Smooth muscle cell (in vitro differentiated cells): ENCODE measurements around the gene AUTS2. TPM values are rescaled to one million over a fixed set of nuclear protein-coding genes. Genes with fewer than 3 reads are reported as not detected.

Experiments used
- DNase-seq: peaks from one replicate; lab custom pipeline; 2025; ENCODE audit not compliant: unreplicated experiment; lab: John Stamatoyannopoulos, UW
- H2AFZ ChIP-seq: fragments of 200-600 bp; sonication (generic); 2 replicates; pipeline ENCODE4 v1.6.0; 2016; ENCODE audit warnings: antibody characterized with exemption, low read depth, mild to moderate bottlenecking
- H3F3A ChIP-seq: fragments of 200-600 bp; sonication (generic); 2 replicates; pipeline ENCODE4 v1.6.0; 2017; ENCODE audit warnings: antibody characterized with exemption, low read depth
- H3K27ac ChIP-seq: fragments of 200-600 bp; sonication (generic); 2 replicates; pipeline ENCODE4 v1.5.1; 2016; ENCODE audit warnings: low read depth, mild to moderate bottlenecking
- H3K27me3 ChIP-seq: fragments of 200-600 bp; sonication (generic); 2 replicates; pipeline ENCODE4 v1.6.1; 2016; ENCODE audit warnings: low read depth, mild to moderate bottlenecking
- H3K36me3 ChIP-seq: fragments of 200-600 bp; sonication (generic); 2 replicates; pipeline ENCODE4 v1.5.1; 2016; ENCODE audit warnings: low read depth
- H3K4me1 ChIP-seq: fragments of 200-600 bp; sonication (generic); 2 replicates; pipeline ENCODE4 v1.5.1; 2016; ENCODE audit warnings: low read depth
- H3K4me2 ChIP-seq: fragments of 200-600 bp; sonication (generic); 2 replicates; pipeline ENCODE4 v1.6.0; 2016; ENCODE audit warnings: mild to moderate bottlenecking
- H3K4me3 ChIP-seq: fragments of 200-600 bp; sonication (generic); 2 replicates; pipeline ENCODE4 v1.5.1; 2016; ENCODE audit warnings: mild to moderate bottlenecking
- H3K79me2 ChIP-seq: fragments of 200-600 bp; sonication (generic); 2 replicates; pipeline ENCODE4 v1.6.0; 2016; ENCODE audit warnings: low read depth, mild to moderate bottlenecking
- H3K9ac ChIP-seq: fragments of 200-600 bp; sonication (generic); 2 replicates; pipeline ENCODE4 v1.6.0; 2016; ENCODE audit warnings: low read depth
- H3K9me3 ChIP-seq: fragments of 200-600 bp; sonication (generic); replicated peaks from 2 replicates; pipeline ENCODE4 v1.5.1; 2016; ENCODE audit warnings: low read depth
- H4K20me1 ChIP-seq: fragments of 200-600 bp; sonication (generic); 2 replicates; pipeline ENCODE4 v1.6.0; 2016; ENCODE audit warnings: low read depth
- CTCF ChIP-seq: fragments of 200-600 bp; sonication (generic); IDR thresholded peaks from 2 replicates; pipeline ENCODE4 v1.5.1; 2017; ENCODE audit warnings: borderline replicate concordance, mild to moderate bottlenecking, antibody characterized with exemption; ENCODE audit not compliant: insufficient read depth, poor library complexity, severe bottlenecking
- WGBS: methylation state at CpG from one replicate; pipeline ENCODE4 v1.1.7; 2016; ENCODE audit warnings: low lambda C conversion rate; 5-methylcytosine and 5-hydroxymethylcytosine counted together
- polyA plus RNA-seq: library from polyadenylated mRNA; unstranded; fragments of >200 nt; fragmentation: Nextera tagmentation; extraction: Ambion mirVana; gene quantifications from 2 replicates; pipeline ENCODE4 v1.2.1, GENCODE V29; 2016
- total RNA-seq: library from RNA; depleted of rRNA; stranded (reverse); fragments of >200 nt; gene quantifications from 2 replicates; pipeline ENCODE4 v1.2.3, GENCODE V29; 2014

Gene AUTS2
- total and polyA plus RNA-seq, 2 experiments from 2014 or later: 6.5 to 8.6 TPM

- Histone ChIP-seq H3K4me2 (no peak overlapping the region), H3K36me3 (no peaks in the 10 kb centered on the region), H3K9me3 (no peaks in the 10 kb centered on the region), H3K4me3 (no peak overlapping the region), H3K4me1 (peaks cover 28% of the 10 kb centered on the region), H3K79me2 (no peaks in the 10 kb centered on the region), H2AFZ (no peak overlapping the region), H3F3A (no peaks in the 10 kb centered on the region), H3K9ac (no peak overlapping the region), H3K27ac (no peak overlapping the region), H3K27me3 (peaks cover 12% of the 10 kb centered on the region), H4K20me1 (no peaks in the 10 kb centered on the region)
- no peak for TF ChIP-seq CTCF
- WGBS: 72% methylated on average over 9 of the region's 9 CpGs
- DNase-seq: no peak
Observed at GRCh38 chr7:70631718-70632117, 1033.4 kb downstream of the AUTS2 start.

GRCh38 chr7:70632400-70632799, 1034.1 kb downstream of the AUTS2 start:
- Histone ChIP-seq H3K4me1 (peaks cover 29% of the 10 kb centered on the region), H3K9me3 (no peaks in the 10 kb centered on the region), H3K9ac (no peak overlapping the region), H3K36me3 (no peaks in the 10 kb centered on the region), H3K79me2 (no peaks in the 10 kb centered on the region), H3K4me3 (no peak overlapping the region), H4K20me1 (no peaks in the 10 kb centered on the region), H3K4me2 (no peak overlapping the region), H3K27ac (no peak overlapping the region), H2AFZ (no peak overlapping the region), H3K27me3 (peaks cover 6% of the 10 kb centered on the region), H3F3A (no peaks in the 10 kb centered on the region)
- WGBS: 85% methylated on average over 5 of the region's 5 CpGs
- TF ChIP-seq CTCF: no peak
- DNase-seq: no peak

GRCh38 chr7:70634071-70634470, 1035.8 kb downstream of the AUTS2 start:
- Histone ChIP-seq H3K27ac (no peak overlapping the region), H3K9ac (no peak overlapping the region), H4K20me1 (no peaks in the 10 kb centered on the region), H3F3A (no peaks in the 10 kb centered on the region), H3K27me3 (no peaks in the 10 kb centered on the region), H3K4me2 (no peak overlapping the region), H3K79me2 (no peaks in the 10 kb centered on the region), H3K9me3 (no peaks in the 10 kb centered on the region), H3K4me1 (peaks cover 34% of the 10 kb centered on the region), H3K4me3 (no peak overlapping the region), H2AFZ (no peak overlapping the region), H3K36me3 (no peaks in the 10 kb centered on the region)
- 98% methylated on average over 8 of the region's 8 CpGs for WGBS
- TF ChIP-seq CTCF: no peak
- DNase-seq: no peak

GRCh38 chr7:70634610-70635068, 1036.4 kb downstream of the AUTS2 start:
- Histone ChIP-seq H3K79me2 (no peaks in the 10 kb centered on the region), H3K9me3 (no peaks in the 10 kb centered on the region), H3K9ac (no peak overlapping the region), H3K4me3 (no peak overlapping the region), H3F3A (no peaks in the 10 kb centered on the region), H3K27ac (peak overlapping the region; percentile 60), H3K4me2 (no peak overlapping the region), H3K27me3 (no peaks in the 10 kb centered on the region), H3K36me3 (no peaks in the 10 kb centered on the region), H4K20me1 (no peaks in the 10 kb centered on the region), H2AFZ (no peak overlapping the region), H3K4me1 (peaks cover 34% of the 10 kb centered on the region)
- DNase-seq: no peak
- TF ChIP-seq CTCF: no peak
- WGBS: 58% methylated on average over 8 of the region's 8 CpGs
